ENCODE results near the gene FFAR1.

The FFAR1 gene

GRCh38 chr19:35308910-35309309, 38.8 kb upstream of the FFAR1 start:
- TF ChIP-seq CTCF (conservative IDR thresholded peaks at IDR 0.05; ENCODE audit: control insufficient read depth, insufficient read depth, low read depth, low read length): no peak
- no peak overlapping the region for H3K4me3 ChIP-seq (ENCODE audit: control insufficient read depth, low read depth, low read length)
- no peak for DNase-seq (ENCODE audit: low read depth)

- no peak overlapping the region for H3K4me3 ChIP-seq (ENCODE audit: control insufficient read depth, low read depth, low read length)
- no peak for DNase-seq (ENCODE audit: low read depth)
- TF ChIP-seq CTCF (conservative IDR thresholded peaks at IDR 0.05; ENCODE audit: control insufficient read depth, insufficient read depth, low read depth, low read length): no peak
These were observed 38.0 kb upstream of the FFAR1 start for GRCh38 chr19:35309481-35310279.

GRCh38 chr19:35310331-35310730, 37.4 kb upstream of the FFAR1 start:
- H3K4me3 ChIP-seq (ENCODE audit: control insufficient read depth, low read depth, low read length): no peak overlapping the region
- DNase-seq (ENCODE audit: low read depth): no peak
- no peak for TF ChIP-seq CTCF (conservative IDR thresholded peaks at IDR 0.05; ENCODE audit: control insufficient read depth, insufficient read depth, low read depth, low read length)

- DNase-seq (ENCODE audit: low read depth): no peak
- no peak for TF ChIP-seq CTCF (conservative IDR thresholded peaks at IDR 0.05; ENCODE audit: control insufficient read depth, insufficient read depth, low read depth, low read length)
- H3K4me3 ChIP-seq (ENCODE audit: control insufficient read depth, low read depth, low read length): no peak overlapping the region
These were observed 36.8 kb upstream of the FFAR1 start for GRCh38 chr19:35310811-35311465.

GRCh38 chr19:35311901-35312665, 35.6 kb upstream of the FFAR1 start:
- no peak for TF ChIP-seq CTCF (conservative IDR thresholded peaks at IDR 0.05; ENCODE audit: control insufficient read depth, insufficient read depth, low read depth, low read length)
- DNase-seq (ENCODE audit: low read depth): no peak
- H3K4me3 ChIP-seq (ENCODE audit: control insufficient read depth, low read depth, low read length): no peak overlapping the region

GRCh38 chr19:35313587-35313986, 34.1 kb upstream of the FFAR1 start:
- no peak overlapping the region for H3K4me3 ChIP-seq (ENCODE audit: control insufficient read depth, low read depth, low read length)
- no peak for TF ChIP-seq CTCF (conservative IDR thresholded peaks at IDR 0.05; ENCODE audit: control insufficient read depth, insufficient read depth, low read depth, low read length)
- no peak for DNase-seq (ENCODE audit: low read depth)

Measured in fibroblast of mammary gland (primary cell).